Mucosa of descending colon (tissue), 3 donors: ENCODE measurements around the gene EPSTI1. TPM values are rescaled to one million over a fixed set of nuclear protein-coding genes. Genes with fewer than 3 reads are reported as not detected.
A peak's percentile ranks its signal among the peaks of the same experiment; 100 is the strongest.

Experiments
- ATAC-seq: fragments of 200-7000 bp; cut with Tn5 transposase; one replicate; pipeline ENCODE4 v1.9.1; 2020; ENCODE audit warnings: mild to moderate bottlenecking, moderate library complexity
- DNase-seq, 3 donors: peaks; one replicate each; pipeline ENCODE4 v3.0.0-alpha.2; 2020
- H3K36me3 ChIP-seq: fragments of 200-600 bp; one replicate; pipeline ENCODE4 v1.8.0; 2021; ENCODE audit warnings: low read depth, mild to moderate bottlenecking
- H3K4me1 ChIP-seq: fragments of 200-600 bp; one replicate; pipeline ENCODE4 v1.8.0; 2021; ENCODE audit warnings: low read depth, mild to moderate bottlenecking
- H3K4me3 ChIP-seq: fragments of 200-600 bp; one replicate; pipeline ENCODE4 v1.8.0; 2021; ENCODE audit warnings: mild to moderate bottlenecking
- H3K9me3 ChIP-seq: fragments of 200-600 bp; one replicate; pipeline ENCODE4 v1.8.0; 2021; ENCODE audit warnings: mild to moderate bottlenecking
- intact Hi-C, 2 donors: fragments of 100-400 bp; cut with DNase I in 1 of 2; cut with micrococcal nuclease in 1 of 2; formaldehyde crosslinking; loops; one replicate each; pipeline versions ENCODE4 v1.11.0 to v1.11.1; 2022; cut with DNase I, micrococcal nuclease
- total RNA-seq, 3 donors: library from RNA; stranded (reverse); fragmentation: NEBNext Ultra II Directional in 2 of 3; extraction: Animal tissue kit (Norgen Biotek cat#: 25700) in 2 of 3; gene quantifications; one replicate each; pipeline versions ENCODE4 v1.2.1 to v1.2.4, GENCODE V29; 2021 to 2023
- TF ChIP-seq, protein P1 (sequence below): fragments of 200-600 bp; IDR thresholded peaks from one replicate; pipeline ENCODE4 v1.8.0; 2022; ENCODE audit warnings: antibody characterized with exemption, mild to moderate bottlenecking
- donor health status: DM: no; HTN: no; CAD: no; lungs with moderate emphysema.
- donor health status: DM: no; HTN: no; CAD: no.
- donor health status: DM: no; HTN: yes; CAD: no.

Gene EPSTI1
- total RNA-seq, 3 donors from 2014 or later, result 12.1 to 26.9 (median 19.1) TPM

DNA sequence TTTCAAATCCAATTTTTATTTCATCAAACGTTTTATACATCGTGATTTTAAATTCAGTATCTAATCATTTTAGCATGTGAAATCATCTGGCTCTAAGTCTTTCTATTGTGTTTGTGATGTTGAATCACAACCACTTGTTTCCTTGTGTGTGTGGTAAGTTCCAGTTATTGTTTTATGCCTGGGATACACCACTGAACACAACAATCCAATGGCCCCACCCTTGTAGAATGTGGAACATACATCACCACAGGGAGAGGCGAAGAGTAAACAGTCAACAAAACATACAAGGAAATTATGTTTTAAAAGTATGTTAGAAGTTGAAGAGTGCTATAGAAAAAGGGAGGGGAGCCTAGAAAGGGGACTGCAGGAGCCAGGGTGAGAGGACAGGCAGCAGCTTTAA is 100.5 kb downstream of the EPSTI1 start:
- DNase-seq, result peak in 1 of 3 donors; percentile 63
- Histone ChIP-seq H3K9me3 (no peaks in the 10 kb centered on the region), H3K4me1 (peaks cover 18% of the 10 kb centered on the region), H3K36me3 (no peaks in the 10 kb centered on the region), H3K4me3 (no peak overlapping the region)
- TF ChIP-seq, protein P1, sequence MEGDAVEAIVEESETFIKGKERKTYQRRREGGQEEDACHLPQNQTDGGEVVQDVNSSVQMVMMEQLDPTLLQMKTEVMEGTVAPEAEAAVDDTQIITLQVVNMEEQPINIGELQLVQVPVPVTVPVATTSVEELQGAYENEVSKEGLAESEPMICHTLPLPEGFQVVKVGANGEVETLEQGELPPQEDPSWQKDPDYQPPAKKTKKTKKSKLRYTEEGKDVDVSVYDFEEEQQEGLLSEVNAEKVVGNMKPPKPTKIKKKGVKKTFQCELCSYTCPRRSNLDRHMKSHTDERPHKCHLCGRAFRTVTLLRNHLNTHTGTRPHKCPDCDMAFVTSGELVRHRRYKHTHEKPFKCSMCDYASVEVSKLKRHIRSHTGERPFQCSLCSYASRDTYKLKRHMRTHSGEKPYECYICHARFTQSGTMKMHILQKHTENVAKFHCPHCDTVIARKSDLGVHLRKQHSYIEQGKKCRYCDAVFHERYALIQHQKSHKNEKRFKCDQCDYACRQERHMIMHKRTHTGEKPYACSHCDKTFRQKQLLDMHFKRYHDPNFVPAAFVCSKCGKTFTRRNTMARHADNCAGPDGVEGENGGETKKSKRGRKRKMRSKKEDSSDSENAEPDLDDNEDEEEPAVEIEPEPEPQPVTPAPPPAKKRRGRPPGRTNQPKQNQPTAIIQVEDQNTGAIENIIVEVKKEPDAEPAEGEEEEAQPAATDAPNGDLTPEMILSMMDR, result no peak
- ATAC-seq, result peak; percentile 96
- intact Hi-C loops, result no loop called here

DNA sequence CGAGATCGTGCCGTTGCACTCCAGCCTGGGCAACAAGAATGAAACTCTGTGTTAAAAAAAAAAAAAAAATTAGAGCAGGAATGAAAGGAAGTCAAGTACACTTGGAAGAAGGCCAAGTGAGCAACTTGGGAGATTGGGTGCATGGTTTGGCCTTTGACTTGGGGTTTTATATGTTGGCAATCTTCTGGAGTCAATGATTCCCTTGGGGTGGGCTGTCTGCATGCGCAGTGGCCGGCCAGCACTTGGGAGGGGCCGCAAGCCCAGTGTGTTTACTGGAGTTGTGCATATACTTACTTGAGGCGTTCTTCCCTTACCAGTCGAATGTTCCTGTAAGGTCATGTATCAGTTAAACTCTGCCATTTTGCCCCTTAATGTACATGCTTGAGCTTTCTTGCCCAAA is 106.7 kb downstream of the EPSTI1 start:
- H3K4me1 ChIP-seq, result peaks cover 9% of the 10 kb centered on the region
- TF ChIP-seq, protein P1, result no peak
- intact Hi-C loops, result no loop called here
- H3K4me3 ChIP-seq, result no peak overlapping the region
- ATAC-seq, result no peak
- DNase-seq, result no peak
- no peaks in the 10 kb centered on the region for H3K9me3 ChIP-seq
- no peaks in the 10 kb centered on the region for H3K36me3 ChIP-seq

DNA sequence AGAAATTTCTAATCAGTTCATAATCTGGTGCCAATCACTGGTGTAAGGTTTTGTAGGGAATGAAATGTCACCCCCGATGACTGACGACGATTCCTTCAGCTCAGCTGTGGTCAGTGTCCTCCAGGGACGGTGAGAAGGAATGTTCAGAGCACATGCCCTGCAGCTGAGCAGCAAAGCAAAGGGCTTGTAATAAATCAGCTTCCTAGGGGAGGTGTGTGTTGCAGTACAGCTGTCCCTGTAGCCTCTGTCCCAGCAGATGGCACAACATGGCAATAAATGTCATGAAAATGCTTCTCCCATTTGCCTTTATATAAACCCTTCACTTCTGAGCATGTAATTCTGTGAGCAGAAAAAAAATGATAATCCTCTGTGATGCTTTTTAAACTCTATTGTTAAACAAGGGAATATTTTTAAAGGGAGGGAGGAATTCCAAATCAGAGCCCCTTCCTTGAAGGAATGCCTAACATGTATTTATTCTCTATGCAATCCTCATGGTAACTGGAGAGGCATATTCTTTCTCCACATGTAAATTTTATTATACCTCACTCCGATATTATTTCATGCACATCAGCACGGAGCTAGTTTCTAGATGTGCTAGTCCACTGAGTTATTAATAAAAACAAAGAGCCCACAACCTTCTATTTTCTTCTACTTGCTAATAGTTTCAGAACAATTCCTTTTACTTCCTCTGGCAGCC is 108.1 kb downstream of the EPSTI1 start:
- ATAC-seq (peak; percentile 94), DNase-seq (peak in 2 of 3 donors; percentile 36 to 60)
- intact Hi-C loops, result no loop called here

DNA sequence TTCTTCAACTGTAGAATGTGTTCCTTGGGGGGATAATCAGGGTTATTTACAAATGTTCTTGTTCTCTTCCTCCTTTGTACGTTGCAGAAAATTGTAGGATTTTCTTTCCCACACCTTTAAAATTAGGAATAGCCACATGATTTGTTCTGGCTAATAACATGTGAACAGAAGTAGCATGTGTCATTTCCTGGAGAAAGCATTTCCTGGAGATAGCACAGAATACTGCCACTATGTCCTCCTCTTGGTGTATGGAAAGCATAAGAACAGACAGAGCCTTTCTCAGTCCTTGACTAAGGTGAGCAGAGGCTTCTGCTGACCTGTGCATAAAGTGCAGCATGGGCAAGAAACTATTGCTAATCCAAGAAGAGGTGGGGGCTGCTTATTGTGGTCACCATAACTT is 108.9 kb downstream of the EPSTI1 start:
- intact Hi-C loops, result no loop called here
- ATAC-seq (peak; percentile 20), DNase-seq (no peak)
- Histone ChIP-seq H3K4me1 (peaks cover 9% of the 10 kb centered on the region), H3K36me3 (no peaks in the 10 kb centered on the region), H3K4me3 (no peak overlapping the region), H3K9me3 (no peaks in the 10 kb centered on the region)
- TF ChIP-seq, protein P1, result no peak

More for the DNA sequence above, 108.1 kb downstream of the EPSTI1 start:
- Histone ChIP-seq H3K9me3 (no peaks in the 10 kb centered on the region), H3K4me1 (peaks cover 9% of the 10 kb centered on the region), H3K4me3 (no peak overlapping the region), H3K36me3 (no peaks in the 10 kb centered on the region)
- TF ChIP-seq, protein P1, result no peak

DNA sequence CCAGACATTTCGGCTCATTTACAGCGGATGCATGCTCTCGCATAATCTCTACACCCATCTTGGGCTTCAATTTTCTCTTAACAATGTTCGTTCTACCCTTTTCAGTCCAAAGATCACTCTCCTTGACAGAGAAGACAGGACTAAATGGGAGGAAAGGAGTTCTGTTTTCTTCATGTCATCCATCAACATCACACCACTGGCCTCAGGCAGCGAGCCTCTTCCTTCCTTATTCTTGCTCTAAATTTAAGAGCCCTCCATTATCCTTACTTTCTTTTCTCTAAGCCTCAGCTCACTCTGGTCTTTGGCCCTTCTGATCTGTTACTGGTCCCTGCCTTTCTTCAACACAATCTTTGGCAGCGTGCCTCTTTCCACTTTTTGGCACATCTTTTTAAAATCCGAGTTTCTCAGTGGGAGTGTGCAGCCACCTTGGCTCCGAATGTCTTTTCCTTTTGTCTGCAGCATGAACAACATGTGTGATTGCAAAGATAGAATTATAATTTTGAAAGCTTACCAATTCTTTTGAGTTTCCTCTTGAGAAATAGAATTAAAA is 111.9 kb downstream of the EPSTI1 start:
- Histone ChIP-seq H3K4me1 (peaks cover 9% of the 10 kb centered on the region), H3K9me3 (no peaks in the 10 kb centered on the region), H3K36me3 (no peaks in the 10 kb centered on the region), H3K4me3 (no peak overlapping the region)
- TF ChIP-seq, protein P1, result no peak
- DNase-seq (no peak), ATAC-seq (no peak)
- intact Hi-C loops, result no loop called here
